CD4-positive, alpha-beta T cell (primary cell): ENCODE data around the gene PCDH9. TPM values are rescaled to one million over a fixed set of nuclear protein-coding genes. Genes with fewer than 3 reads are reported as not detected.

Experiments
- ATAC-seq: fragments of 200-7000 bp; cut with Tn5 transposase; one replicate; pipeline ENCODE4 v1.10.0; 2022; ENCODE audit warnings: mild to moderate bottlenecking; ENCODE audit not compliant: poor library complexity
- CTCF ChIA-PET: fragments of 350-600 bp; sonication (Branson Sonifier 250); formaldehyde crosslinking; loops from one replicate; lab custom pipeline; 2021; ENCODE audit warnings: antibody characterized with exemption, inconsistent platforms; lab: Charles Lee
- POLR2A ChIA-PET: fragments of 350-600 bp; sonication (Branson Sonifier 250); formaldehyde crosslinking; loops from one replicate; lab custom pipeline; 2021; ENCODE audit warnings: antibody characterized with exemption, inconsistent platforms; lab: Charles Lee
- DNase-seq, 14 experiments: peaks; one replicate each; pipeline ENCODE4 v3.0.0-alpha.2; 2013 to 2020; ENCODE audit warnings: mixed read lengths in 2 of 14
- H3K27ac ChIP-seq, 2 donors: one replicate each; pipeline versions ENCODE4 v1.5.1 to v1.7.0; 2013; ENCODE audit warnings: low read length in 2 of 2, low read depth in 1 of 2, mild to moderate bottlenecking in 1 of 2
- H3K27me3 ChIP-seq, 2 experiments: 1 replicate in 1 of 2; 2 replicates in 1 of 2; pipeline versions ENCODE4 v1.6.1 to v1.7.0; 2013; ENCODE audit warnings: low read length in 2 of 2, control low read depth in 1 of 2, mild to moderate bottlenecking in 1 of 2, moderate library complexity in 1 of 2; ENCODE audit not compliant: insufficient read depth in 2 of 2, control insufficient read depth in 1 of 2
- H3K36me3 ChIP-seq: one replicate; pipeline ENCODE4 v1.6.1; 2013; ENCODE audit warnings: low read length, control low read depth; ENCODE audit not compliant: insufficient read depth
- H3K4me1 ChIP-seq: one replicate; pipeline ENCODE4 v1.6.1; 2013; ENCODE audit warnings: low read length, control low read depth; ENCODE audit not compliant: insufficient read depth
- H3K4me3 ChIP-seq: one replicate; pipeline ENCODE4 v1.5.1; 2013; ENCODE audit warnings: mild to moderate bottlenecking, low read length, moderate library complexity
- H3K9me3 ChIP-seq, 2 experiments: 1 replicate in 1 of 2; 2 replicates in 1 of 2; pipeline versions ENCODE4 v1.6.1 to v1.7.0; 2013; ENCODE audit warnings: low read length in 2 of 2, mild to moderate bottlenecking in 2 of 2, control low read depth in 1 of 2, moderate library complexity in 1 of 2; ENCODE audit not compliant: control insufficient read depth in 1 of 2, insufficient read depth in 1 of 2
- H3K27ac Mint-ChIP-seq: one replicate; pipeline ENCODE4 v1.8.0; 2020; ENCODE audit warnings: mixed read lengths
- H3K27me3 Mint-ChIP-seq: one replicate; pipeline ENCODE4 v1.8.0; 2021; ENCODE audit warnings: mixed read lengths
- H3K36me3 Mint-ChIP-seq: one replicate; pipeline ENCODE4 v1.8.0; 2021; ENCODE audit warnings: low read depth, mixed read lengths
- H3K4me1 Mint-ChIP-seq: one replicate; pipeline ENCODE4 v1.8.0; 2021; ENCODE audit warnings: low read depth, mixed read lengths
- H3K4me3 Mint-ChIP-seq: one replicate; pipeline ENCODE4 v1.8.0; 2020; ENCODE audit warnings: mild to moderate bottlenecking, mixed read lengths
- H3K9me3 Mint-ChIP-seq: one replicate; pipeline ENCODE4 v1.8.0; 2020; ENCODE audit warnings: mixed read lengths
- CTCF ChIP-seq: fragments of 200-600 bp; IDR thresholded peaks from one replicate; pipeline ENCODE4 v1.8.0; 2022; ENCODE audit warnings: antibody characterized with exemption, mild to moderate bottlenecking
- intact Hi-C, 2 experiments: fragments of 100-400 bp; cut with DNase I in 1 of 2; cut with micrococcal nuclease in 1 of 2; formaldehyde crosslinking; loops; one replicate each; pipeline versions ENCODE4 v1.15.1 to v1.9.0; 2023 to 2025; cut with DNase I, micrococcal nuclease
- total RNA-seq, 174 experiments: library from RNA in 2 of 174; stranded (reverse) in 2 of 174; gene quantifications; one replicate each; pipeline ENCODE4 v1.2.3 and lab custom pipeline; 2021 to 2026

Gene PCDH9
- total RNA-seq, 2 experiments from 2014 or later, result 0.08 to 0.19 TPM

- no peak for TF ChIP-seq CTCF
- H3K27me3 Mint-ChIP-seq, result no peaks in the 10 kb centered on the region
- H3K27ac Mint-ChIP-seq, result no peak overlapping the region
- DNase-seq (no peak), ATAC-seq (no peak)
- no peaks in the 10 kb centered on the region for H3K4me1 Mint-ChIP-seq
- Histone ChIP-seq H3K4me1 (no peaks in the 10 kb centered on the region), H3K27ac (no peak overlapping the region), H3K27me3 (no peaks in the 10 kb centered on the region), H3K4me3 (no peak overlapping the region), H3K36me3 (no peaks in the 10 kb centered on the region), H3K9me3 (peaks cover 0 to 3% of the 10 kb centered on the region in 2 experiments)
- intact Hi-C loops, result no loop called here
- no peaks in the 10 kb centered on the region for H3K36me3 Mint-ChIP-seq
- ChIA-PET POLR2A (no interaction called here), CTCF (no interaction called here)
- no peaks in the 10 kb centered on the region for H3K9me3 Mint-ChIP-seq
- no peak overlapping the region for H3K4me3 Mint-ChIP-seq
Measured at GRCh38 chr13:66659286-66659685, 570.9 kb downstream of the PCDH9 start.

- no peaks in the 10 kb centered on the region for H3K9me3 Mint-ChIP-seq
- ChIA-PET CTCF (no interaction called here), POLR2A (no interaction called here)
- no peaks in the 10 kb centered on the region for H3K36me3 Mint-ChIP-seq
- H3K27ac Mint-ChIP-seq, result no peak overlapping the region
- Histone ChIP-seq H3K4me1 (no peaks in the 10 kb centered on the region), H3K27me3 (no peaks in the 10 kb centered on the region), H3K36me3 (no peaks in the 10 kb centered on the region), H3K27ac (no peak overlapping the region), H3K4me3 (no peak overlapping the region), H3K9me3 (peaks cover 0 to 8% of the 10 kb centered on the region in 2 experiments)
- intact Hi-C loops, result no loop called here
- no peak for TF ChIP-seq CTCF
- no peak overlapping the region for H3K4me3 Mint-ChIP-seq
- ATAC-seq, result no peak
- no peaks in the 10 kb centered on the region for H3K4me1 Mint-ChIP-seq
- no peaks in the 10 kb centered on the region for H3K27me3 Mint-ChIP-seq
- DNase-seq, result no peak
Measured at GRCh38 chr13:66657165-66657881, 572.8 kb downstream of the PCDH9 start.

GRCh38 chr13:66655847-66656454 is 574.2 kb downstream of the PCDH9 start:
- Mint-ChIP-seq H3K9me3 (no peaks in the 10 kb centered on the region), H3K4me1 (no peaks in the 10 kb centered on the region), H3K4me3 (no peak overlapping the region), H3K27ac (no peak overlapping the region), H3K36me3 (no peaks in the 10 kb centered on the region), H3K27me3 (no peaks in the 10 kb centered on the region)
- H3K4me1 ChIP-seq, result no peaks in the 10 kb centered on the region
- TF ChIP-seq CTCF, result no peak
- H3K27me3 ChIP-seq, result no peaks in the 10 kb centered on the region
- POLR2A ChIA-PET, result no interaction called here
- no peaks in the 10 kb centered on the region for H3K36me3 ChIP-seq
- intact Hi-C loops, result no loop called here
- ATAC-seq, result no peak
- CTCF ChIA-PET, result no interaction called here
- peaks cover 0 to 4% of the 10 kb centered on the region in 2 experiments for H3K9me3 ChIP-seq
- no peak overlapping the region for H3K4me3 ChIP-seq
- no peak for DNase-seq
- H3K27ac ChIP-seq, result no peak overlapping the region
